ENCODE data around the gene MFSD12. TPM values are rescaled to one million over a fixed set of nuclear protein-coding genes. Genes with fewer than 3 reads are reported as not detected.

Gene MFSD12
- total RNA-seq, 1 donor from 2014 or later = 95.9 TPM

DNA sequence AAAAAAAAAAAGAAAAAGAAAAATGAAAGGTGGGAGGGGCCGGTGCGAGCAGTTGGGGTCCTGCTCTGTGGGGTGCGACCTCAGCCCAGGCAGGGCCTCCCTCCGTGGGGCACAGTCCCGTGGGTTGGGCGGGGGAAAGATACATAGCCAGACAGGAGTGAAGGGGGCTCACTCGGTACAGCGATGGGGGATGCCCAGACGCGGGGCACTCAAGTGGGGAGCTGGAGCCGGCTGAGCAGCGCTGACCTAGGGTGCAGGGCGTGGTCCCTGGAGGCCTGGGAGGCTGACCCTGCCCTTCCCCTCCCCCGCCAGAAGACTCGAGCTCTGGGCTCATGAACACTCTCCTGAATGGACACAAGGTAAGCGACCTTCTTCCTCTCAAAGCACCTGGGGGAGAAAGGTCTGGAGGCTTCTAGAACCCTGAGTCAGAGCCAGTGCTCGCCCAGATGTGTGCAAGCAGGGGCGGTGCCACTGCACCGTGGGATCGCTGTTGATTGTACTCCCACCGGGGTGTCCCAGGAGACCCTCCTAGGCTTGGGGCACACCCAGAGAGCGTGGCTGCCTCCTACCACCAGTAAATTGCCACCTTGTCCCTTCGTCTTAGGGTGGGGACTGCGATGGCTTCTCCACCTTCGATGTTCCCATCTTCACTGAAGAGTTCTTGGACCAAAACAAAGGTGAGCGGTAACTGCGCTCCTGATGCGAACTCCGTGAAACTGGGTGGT is 18.7 kb upstream of the MFSD12 start:
- Histone ChIP-seq H3K4me3 (peak overlapping the region; percentile 10), H3K36me3 (no peaks in the 10 kb centered on the region), H3K4me1 (peaks cover 16% of the 10 kb centered on the region), H3K27me3 (no peaks in the 10 kb centered on the region), H3K9me3 (no peaks in the 10 kb centered on the region), H3K27ac (no peak overlapping the region)
- TF ChIP-seq, protein P1, sequence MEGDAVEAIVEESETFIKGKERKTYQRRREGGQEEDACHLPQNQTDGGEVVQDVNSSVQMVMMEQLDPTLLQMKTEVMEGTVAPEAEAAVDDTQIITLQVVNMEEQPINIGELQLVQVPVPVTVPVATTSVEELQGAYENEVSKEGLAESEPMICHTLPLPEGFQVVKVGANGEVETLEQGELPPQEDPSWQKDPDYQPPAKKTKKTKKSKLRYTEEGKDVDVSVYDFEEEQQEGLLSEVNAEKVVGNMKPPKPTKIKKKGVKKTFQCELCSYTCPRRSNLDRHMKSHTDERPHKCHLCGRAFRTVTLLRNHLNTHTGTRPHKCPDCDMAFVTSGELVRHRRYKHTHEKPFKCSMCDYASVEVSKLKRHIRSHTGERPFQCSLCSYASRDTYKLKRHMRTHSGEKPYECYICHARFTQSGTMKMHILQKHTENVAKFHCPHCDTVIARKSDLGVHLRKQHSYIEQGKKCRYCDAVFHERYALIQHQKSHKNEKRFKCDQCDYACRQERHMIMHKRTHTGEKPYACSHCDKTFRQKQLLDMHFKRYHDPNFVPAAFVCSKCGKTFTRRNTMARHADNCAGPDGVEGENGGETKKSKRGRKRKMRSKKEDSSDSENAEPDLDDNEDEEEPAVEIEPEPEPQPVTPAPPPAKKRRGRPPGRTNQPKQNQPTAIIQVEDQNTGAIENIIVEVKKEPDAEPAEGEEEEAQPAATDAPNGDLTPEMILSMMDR (IDR thresholded peaks at IDR 0.05) = no peak
- intact Hi-C loops (cut with DNase I) = no loop called here
- DNase-seq (no peak), ATAC-seq (no peak)

DNA sequence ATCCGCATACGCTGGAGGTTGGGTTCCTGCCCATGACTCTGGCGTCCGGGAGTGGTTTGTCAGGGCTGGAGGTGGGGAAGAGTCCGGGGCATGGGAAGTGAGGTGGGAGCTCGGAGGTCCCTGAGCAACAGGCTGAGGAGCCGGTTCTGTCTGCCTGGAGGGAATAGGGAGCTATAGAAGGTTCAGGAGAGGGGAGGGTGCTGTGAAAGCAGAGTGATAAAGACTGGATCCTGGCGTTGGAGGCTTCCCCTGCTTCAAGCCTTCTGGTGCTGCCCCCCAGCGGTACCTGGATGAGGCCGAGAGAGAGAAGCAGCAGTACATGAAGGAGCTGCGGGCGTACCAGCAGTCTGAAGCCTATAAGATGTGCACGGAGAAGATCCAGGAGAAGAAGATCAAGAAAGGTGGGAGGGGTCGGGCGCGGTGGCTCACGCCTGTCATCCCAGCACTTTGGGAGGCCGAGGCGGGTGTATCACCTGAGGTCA is 17.9 kb upstream of the MFSD12 start:
- intact Hi-C loops (cut with DNase I) = no loop called here
- no peak for ATAC-seq
- TF ChIP-seq, protein P1 (IDR thresholded peaks at IDR 0.05) = no peak
- H3K27me3 ChIP-seq = no peaks in the 10 kb centered on the region
- peaks cover 16% of the 10 kb centered on the region for H3K4me1 ChIP-seq
- no peaks in the 10 kb centered on the region for H3K9me3 ChIP-seq
- H3K27ac ChIP-seq = no peak overlapping the region
- no peak for DNase-seq
- no peak overlapping the region for H3K4me3 ChIP-seq
- no peaks in the 10 kb centered on the region for H3K36me3 ChIP-seq

DNA sequence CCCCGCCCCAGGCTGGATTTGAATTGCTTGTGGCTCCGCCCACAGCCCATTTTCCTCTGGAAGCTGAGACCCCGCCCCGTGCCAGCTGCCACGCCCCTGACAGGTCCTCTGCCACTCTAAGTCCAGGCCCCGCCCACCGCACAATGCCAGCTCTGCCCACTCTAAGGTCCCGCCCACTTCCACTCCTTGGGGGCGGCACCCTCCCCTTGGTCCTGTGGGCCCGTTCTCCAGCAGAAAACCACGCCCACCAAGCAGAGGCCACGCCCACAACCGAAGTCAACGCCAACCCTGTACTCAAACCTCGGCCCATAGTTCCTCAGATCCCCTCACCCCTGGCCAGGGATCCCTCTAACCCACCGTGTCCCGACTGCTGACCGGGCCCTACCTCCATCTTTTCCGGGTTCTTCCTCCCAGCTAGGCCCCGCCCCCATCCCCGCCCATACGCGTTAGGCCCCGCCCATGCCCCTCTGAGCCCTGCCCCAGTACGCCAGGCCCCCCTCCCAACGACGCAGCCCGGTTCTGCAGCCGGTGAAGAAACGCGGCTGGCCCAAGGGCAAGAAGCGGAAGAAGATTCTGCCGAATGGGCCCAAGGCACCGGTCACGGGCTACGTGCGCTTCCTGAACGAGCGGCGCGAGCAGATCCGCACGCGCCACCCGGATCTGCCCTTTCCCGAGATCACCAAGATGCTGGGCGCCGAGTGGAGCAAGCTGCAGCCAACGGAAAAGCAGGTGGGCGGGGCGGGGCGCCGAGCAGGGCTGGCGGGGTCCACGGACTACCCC is 16.7 kb upstream of the MFSD12 start:
- DNase-seq (peak; percentile 98), ATAC-seq (peak; percentile 77)
- Histone ChIP-seq H3K27ac (no peak overlapping the region), H3K4me1 (peaks cover 16% of the 10 kb centered on the region), H3K27me3 (no peaks in the 10 kb centered on the region), H3K4me3 (peak overlapping the region; percentile 79), H3K9me3 (no peaks in the 10 kb centered on the region), H3K36me3 (no peaks in the 10 kb centered on the region)
- intact Hi-C loops (cut with DNase I) = no loop called here
- TF ChIP-seq, protein P1 (IDR thresholded peaks at IDR 0.05) = no peak

DNA sequence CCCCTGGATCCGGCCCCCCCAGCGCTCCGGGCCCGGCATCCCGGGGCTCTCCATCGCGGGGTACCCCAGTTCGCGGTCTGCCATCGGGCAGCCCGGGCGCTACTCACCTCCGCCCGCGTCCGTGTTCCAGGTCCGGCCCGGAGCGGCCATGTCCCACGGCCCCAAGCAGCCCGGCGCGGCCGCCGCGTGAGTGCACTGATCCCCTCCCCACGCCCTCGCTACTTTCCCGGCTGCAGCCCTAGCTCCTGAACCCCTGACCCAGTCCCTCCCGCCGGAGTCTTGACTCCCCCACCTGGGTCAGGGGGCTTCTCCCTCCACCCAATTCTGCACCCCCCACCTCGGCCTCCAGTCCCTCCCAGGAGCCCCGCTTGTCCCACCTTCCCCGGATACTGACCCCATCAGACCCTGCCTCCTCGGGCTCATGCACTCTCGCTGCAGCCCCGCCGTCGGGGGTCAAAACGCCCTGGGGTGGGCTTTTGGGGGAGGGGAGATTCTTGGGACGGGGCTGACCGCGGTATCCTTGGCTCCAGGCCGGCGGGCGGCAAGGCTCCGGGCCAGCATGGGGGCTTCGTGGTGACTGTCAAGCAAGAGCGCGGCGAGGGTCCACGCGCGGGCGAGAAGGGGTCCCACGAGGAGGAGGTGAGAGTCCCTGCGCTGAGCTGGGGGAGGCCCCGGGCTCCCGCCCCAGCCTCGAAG is 15.9 kb upstream of the MFSD12 start:
- Histone ChIP-seq H3K9me3 (no peaks in the 10 kb centered on the region), H3K36me3 (no peaks in the 10 kb centered on the region), H3K4me3 (peak overlapping the region; percentile 79), H3K27ac (peak overlapping the region; percentile 74), H3K27me3 (no peaks in the 10 kb centered on the region), H3K4me1 (peaks cover 16% of the 10 kb centered on the region)
- DNase-seq (peak; percentile 79), ATAC-seq (peak; percentile 1)
- intact Hi-C loops (cut with DNase I) = no loop called here
- TF ChIP-seq, protein P1 (IDR thresholded peaks at IDR 0.05) = no peak

DNA sequence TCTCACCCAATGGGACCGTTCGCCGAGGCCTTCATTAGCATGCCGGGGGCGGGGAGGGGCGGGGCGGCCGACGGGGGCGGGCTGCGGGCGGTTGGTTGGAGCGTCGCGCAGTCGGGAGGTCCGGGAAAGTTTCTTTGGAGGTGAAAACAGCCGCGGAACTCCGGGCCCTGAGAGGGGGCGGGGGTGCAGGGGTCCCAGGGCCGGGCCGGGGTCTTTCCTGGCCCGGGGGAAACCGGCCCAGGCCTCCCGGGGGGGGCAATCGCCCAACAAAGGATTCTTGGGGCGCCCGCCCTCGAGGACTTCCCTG is 15.4 kb upstream of the MFSD12 start, which contains the start of gene HMG20B:
HMG20B (plus strand) TSS at position 90 of the 307 bp plus-strand sequence. CDS start 366 bp downstream, outside the sequence.
- TF ChIP-seq, protein P1 (IDR thresholded peaks at IDR 0.05) = no peak
- peak within 1 kb of the TSS; percentile 79 for H3K4me3 ChIP-seq
- intact Hi-C loops (cut with DNase I) = no loop called here
- ATAC-seq (no peak), DNase-seq (no peak)
- H3K27ac ChIP-seq = peak within 1 kb of the TSS; percentile 74
- H3K9me3 ChIP-seq = no peaks in the 10 kb centered on the region
- peaks cover 16% of the 10 kb centered on the region for H3K4me1 ChIP-seq
- no peaks in the 10 kb centered on the region for H3K36me3 ChIP-seq
- no peaks in the 10 kb centered on the region for H3K27me3 ChIP-seq
